Kidney (tissue), 14 donors: ENCODE results near the gene C11orf91. TPM values are rescaled to one million over a fixed set of nuclear protein-coding genes. Genes with fewer than 3 reads are reported as not detected.

Experiments used
- DNase-seq, 5 donors: peaks; one replicate each; pipeline ENCODE4 v3.0.0-alpha.2; 2013 to 2020
- FAIRE-seq: peaks from 2 replicates; lab custom pipeline; 2012; peaks lifted over from hg19 to GRCh38; lab: Jason Lieb, UNC
- H3K27ac ChIP-seq, 2 donors: one replicate each; pipeline ENCODE4 v1.7.0; 2013; ENCODE audit warnings: low read depth in 2 of 2, low read length in 2 of 2, inconsistent platforms in 1 of 2
- H3K27me3 ChIP-seq: one replicate; pipeline ENCODE4 v1.7.1; 2013; ENCODE audit warnings: low read length, inconsistent platforms; ENCODE audit not compliant: control insufficient read depth, insufficient read depth
- H3K36me3 ChIP-seq, 3 donors: one replicate each; pipeline versions ENCODE4 v1.7.0 to v1.7.1; 2013; ENCODE audit warnings: low read length in 3 of 3, control low read depth in 1 of 3, inconsistent platforms in 1 of 3; ENCODE audit not compliant: insufficient read depth in 3 of 3, control insufficient read depth in 2 of 3
- H3K4me1 ChIP-seq, 3 donors: one replicate each; pipeline versions ENCODE4 v1.7.0 to v1.7.1; 2013; ENCODE audit warnings: low read length in 3 of 3, inconsistent platforms in 1 of 3, low read depth in 1 of 3; ENCODE audit not compliant: control insufficient read depth in 2 of 3, insufficient read depth in 2 of 3
- H3K4me3 ChIP-seq, 3 donors: one replicate each; pipeline versions ENCODE4 v1.7.0 to v1.8.1; 2013; ENCODE audit warnings: low read length in 3 of 3, control low read depth in 1 of 3, inconsistent platforms in 1 of 3
- H3K9ac ChIP-seq, 3 donors: one replicate each; pipeline versions ENCODE4 v1.7.0 to v1.7.1; 2013; ENCODE audit warnings: low read length in 3 of 3, control low read depth in 1 of 3, inconsistent platforms in 1 of 3
- H3K9me3 ChIP-seq, 3 donors: one replicate each; pipeline versions ENCODE4 v1.7.0 to v1.7.1; 2013; ENCODE audit warnings: low read length in 3 of 3, control low read depth in 1 of 3, inconsistent platforms in 1 of 3; ENCODE audit not compliant: control insufficient read depth in 2 of 3, insufficient read depth in 1 of 3
- CTCF ChIP-seq: IDR thresholded peaks from 3 replicates; pipeline ENCODE4 v1.5.1; 2012; ENCODE audit warnings: mild to moderate bottlenecking, moderate library complexity, borderline replicate concordance; ENCODE audit not compliant: insufficient read depth; ENCODE audit errors: extremely low read depth
- intact Hi-C: fragments of 100-400 bp; cut with DNase I; formaldehyde crosslinking; loops from one replicate; pipeline ENCODE4 v1.11.1; 2022
- polyA plus RNA-seq: library from polyadenylated mRNA; stranded (reverse); fragments of 350-450 nt; fragmentation: Illumina TruSeq; extraction: RNeasy Lipid Tissue Mini Kit (QIAGEN cat#74804); gene quantifications from one replicate; pipeline ENCODE4 v1.2.3, GENCODE V29; 2014; ENCODE audit warnings: low read depth, low replicate concordance; ENCODE audit not compliant: insufficient read depth
- total RNA-seq: library from RNA; stranded (reverse); fragmentation: NEBNext Ultra II Directional; extraction: Animal tissue kit (Norgen Biotek cat#: 25700); gene quantifications from one replicate; pipeline ENCODE4 v1.2.1, GENCODE V29; 2021
- donor health status: control.
- donor health status: control.
- donor health status: control.
- donor health status: control.
- donor health status: control.
- donor health status: DM: yes; HTN: yes; CAD: no.
- donor health status: Normal renal cell carcinoma (clear cell type).

C11orf91 gene
- total and polyA plus RNA-seq, 2 donors from 2014 or later = not detected

GRCh38 chr11:33713856-33714398 is 13.3 kb upstream of the C11orf91 start:
- DNase-seq (no peak), FAIRE-seq (no peak)
- no peak for TF ChIP-seq CTCF
- H3K9ac ChIP-seq = peak overlapping the region in 2 of 3 donors; percentile 9 to 20
- H3K4me3 ChIP-seq = no peak overlapping the region
- intact Hi-C loops = no loop called here
- peaks cover 4 to 39% (median 36%) of the 10 kb centered on the region in 3 donors for H3K36me3 ChIP-seq
- no peaks in the 10 kb centered on the region for H3K27me3 ChIP-seq
- H3K9me3 ChIP-seq = no peaks in the 10 kb centered on the region
- peak overlapping the region; percentile 64 to 78 for H3K27ac ChIP-seq
- H3K4me1 ChIP-seq = peaks cover 0 to 27% (median 7%) of the 10 kb centered on the region in 3 donors

- H3K36me3 ChIP-seq = peaks cover 4 to 39% (median 31%) of the 10 kb centered on the region in 3 donors
- DNase-seq (no peak), FAIRE-seq (no peak)
- H3K27me3 ChIP-seq = no peaks in the 10 kb centered on the region
- peaks cover 0 to 27% (median 7%) of the 10 kb centered on the region in 3 donors for H3K4me1 ChIP-seq
- H3K9ac ChIP-seq = peak overlapping the region in 1 of 3 donors; percentile 9
- no peak overlapping the region for H3K4me3 ChIP-seq
- no peak for TF ChIP-seq CTCF
- H3K27ac ChIP-seq = peak overlapping the region; percentile 64 to 78
- no peaks in the 10 kb centered on the region for H3K9me3 ChIP-seq
- intact Hi-C loops = no loop called here
Measured at GRCh38 chr11:33713151-33713855, 12.7 kb upstream of the C11orf91 start.

GRCh38 chr11:33712436-33712835 is 11.8 kb upstream of the C11orf91 start:
- Histone ChIP-seq H3K4me1 (peaks cover 0 to 28% (median 7%) of the 10 kb centered on the region in 3 donors), H3K4me3 (no peak overlapping the region), H3K9ac (peak overlapping the region in 1 of 3 donors; percentile 0), H3K27ac (peak overlapping the region; percentile 20 to 78), H3K36me3 (peaks cover 4 to 40% (median 34%) of the 10 kb centered on the region in 3 donors), H3K9me3 (no peaks in the 10 kb centered on the region), H3K27me3 (no peaks in the 10 kb centered on the region)
- no peak for TF ChIP-seq CTCF
- FAIRE-seq (no peak), DNase-seq (no peak)
- intact Hi-C loops = no loop called here
